Activated naive CD8-positive, alpha-beta T cell treated with anti-CD3 and anti-CD28 coated beads, Interleukin-2, amount 10 ng/mL, durations not matched to agents 7 days and 5 days (primary cell): Measurements from ENCODE around the gene IP6K3. TPM values are rescaled to one million over a fixed set of nuclear protein-coding genes. Genes with fewer than 3 reads are reported as not detected.
A peak's percentile ranks its signal among the peaks of the same experiment; 100 is the strongest.

Experiments used
- ATAC-seq: fragments of 150-1000 bp; cut with Tn5 transposase; one replicate; pipeline ENCODE4 v1.10.0; 2021; ENCODE audit warnings: low read depth, moderate library complexity
- POLR2A ChIA-PET: fragments of 350-600 bp; sonication (Branson Sonifier 250); formaldehyde crosslinking; loops from one replicate; lab custom pipeline; 2021; ENCODE audit warnings: antibody characterized with exemption; lab: Charles Lee
- DNase-seq: peaks from one replicate; pipeline ENCODE4 v3.0.0; 2021
- H3K27ac Mint-ChIP-seq: one replicate; pipeline ENCODE4 v1.8.0; 2022; ENCODE audit warnings: mild to moderate bottlenecking, mixed read lengths
- H3K27me3 Mint-ChIP-seq: one replicate; pipeline ENCODE4 v1.8.0; 2022; ENCODE audit warnings: mild to moderate bottlenecking, moderate library complexity, mixed read lengths
- H3K36me3 Mint-ChIP-seq: one replicate; pipeline ENCODE4 v1.8.0; 2021; ENCODE audit warnings: mild to moderate bottlenecking, mixed read lengths
- H3K4me1 Mint-ChIP-seq: one replicate; pipeline ENCODE4 v1.8.0; 2021; ENCODE audit warnings: mixed read lengths
- H3K4me3 Mint-ChIP-seq: one replicate; pipeline ENCODE4 v1.8.0; 2022; ENCODE audit warnings: mild to moderate bottlenecking, moderate library complexity, mixed read lengths
- H3K9me3 Mint-ChIP-seq: one replicate; pipeline ENCODE4 v1.8.0; 2021; ENCODE audit warnings: mixed read lengths
- total RNA-seq, 2 experiments: library from RNA; stranded (reverse); gene quantifications; one replicate each; pipeline ENCODE4 v1.2.3, GENCODE V29; 2021

Gene IP6K3
- total RNA-seq, 2 experiments from 2014 or later = not detected

DNA sequence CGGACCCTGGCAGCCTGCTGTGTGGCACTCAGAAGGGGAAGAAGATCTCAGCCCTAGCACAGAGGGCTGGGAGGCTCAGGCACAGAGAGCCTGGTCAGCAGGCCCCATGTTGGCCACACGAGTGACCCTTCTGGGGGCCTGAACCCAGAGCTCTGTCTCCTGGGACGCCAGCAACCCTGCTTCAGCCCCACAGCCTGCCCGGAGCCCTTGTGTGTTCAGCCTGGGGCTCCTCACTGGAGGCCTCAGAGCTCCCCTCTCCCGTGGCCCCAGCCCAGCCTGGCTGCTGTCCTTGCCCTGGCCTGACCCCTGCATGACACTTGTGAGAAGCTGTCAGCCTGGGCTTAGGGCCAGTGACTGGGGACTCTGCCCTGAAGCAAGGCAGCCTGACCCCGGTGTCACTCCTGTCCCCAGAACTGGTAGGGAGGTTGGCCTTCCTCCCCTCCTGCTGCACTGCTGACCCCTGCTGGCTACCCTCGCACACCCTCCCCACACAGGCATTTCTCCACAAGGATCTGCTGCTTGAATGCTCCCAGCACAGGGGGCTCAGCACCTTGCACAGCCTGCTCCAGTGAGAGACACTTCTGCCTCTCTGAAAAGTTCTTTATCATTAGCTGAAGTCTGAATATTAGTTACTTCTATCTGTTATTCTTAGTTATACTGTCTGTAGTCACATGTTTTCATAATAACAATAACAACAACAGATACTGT lies 15.4 kb upstream of the IP6K3 start:
- Mint-ChIP-seq H3K4me1 (no peaks in the 10 kb centered on the region), H3K27me3 (peaks cover 4% of the 10 kb centered on the region), H3K9me3 (no peaks in the 10 kb centered on the region), H3K27ac (no peak overlapping the region), H3K36me3 (no peaks in the 10 kb centered on the region), H3K4me3 (no peak overlapping the region)
- POLR2A ChIA-PET = no interaction called here
- ATAC-seq (peak; percentile 82), DNase-seq (peak; percentile 61)

DNA sequence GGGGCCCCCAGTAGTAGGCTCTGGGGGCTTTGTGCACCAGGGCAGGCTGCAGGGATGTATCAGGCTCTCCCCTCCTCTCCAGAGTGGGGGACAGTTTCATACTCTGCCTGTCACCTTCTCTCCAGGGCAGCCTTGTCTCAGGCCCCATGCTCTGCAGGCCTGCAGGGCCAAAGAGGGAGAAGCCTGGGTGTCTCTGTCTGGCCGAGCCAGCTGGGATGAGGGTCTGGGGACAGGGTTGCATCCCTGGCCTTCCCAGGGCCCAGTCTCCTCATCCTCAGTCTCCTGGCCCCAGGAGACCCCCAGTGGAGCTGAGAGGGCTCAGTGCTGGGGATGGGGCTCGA lies 14.8 kb upstream of the IP6K3 start:
- no peaks in the 10 kb centered on the region for H3K9me3 Mint-ChIP-seq
- ATAC-seq (no peak), DNase-seq (no peak)
- H3K36me3 Mint-ChIP-seq = no peaks in the 10 kb centered on the region
- POLR2A ChIA-PET = no interaction called here
- H3K27ac Mint-ChIP-seq = no peak overlapping the region
- no peaks in the 10 kb centered on the region for H3K4me1 Mint-ChIP-seq
- peaks cover 4% of the 10 kb centered on the region for H3K27me3 Mint-ChIP-seq
- H3K4me3 Mint-ChIP-seq = no peak overlapping the region

DNA sequence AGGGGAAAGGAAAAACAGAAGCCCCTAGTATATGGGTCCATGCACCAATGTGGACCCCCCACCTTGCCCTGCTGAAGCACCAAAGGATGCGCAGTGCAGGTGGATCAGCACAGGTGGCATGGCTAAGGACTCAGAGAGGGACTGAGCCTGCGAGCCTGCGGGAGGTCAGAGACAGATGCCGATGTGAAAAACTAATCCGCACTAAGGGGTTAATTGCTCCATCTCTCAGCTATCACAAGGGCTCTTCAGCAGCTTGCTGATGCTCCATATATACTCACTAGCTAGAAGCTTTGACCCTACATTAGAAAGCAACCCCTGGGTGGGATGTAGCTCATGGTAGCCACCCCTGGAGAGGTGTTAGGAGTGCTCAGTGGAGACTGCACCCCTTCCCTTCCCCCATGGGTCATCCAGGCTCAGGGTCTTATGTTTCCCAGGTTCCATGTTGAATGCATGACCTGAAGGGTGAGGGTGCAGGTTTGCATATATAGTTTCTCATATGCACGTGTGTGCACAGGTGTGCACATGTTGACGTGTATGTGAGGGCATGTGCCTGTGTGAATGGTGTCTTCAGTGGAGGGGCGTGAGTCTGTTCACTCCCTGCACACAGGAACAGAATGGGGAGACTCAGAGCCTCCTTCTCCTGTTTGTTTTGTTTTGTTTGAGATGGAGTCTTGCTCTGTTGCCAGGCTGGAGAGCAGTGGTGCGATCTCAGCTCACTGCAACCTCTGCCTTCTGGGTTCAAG lies 13.4 kb upstream of the IP6K3 start:
- ATAC-seq (no peak), DNase-seq (no peak)
- peaks cover 8% of the 10 kb centered on the region for H3K27me3 Mint-ChIP-seq
- POLR2A ChIA-PET = no interaction called here
- H3K36me3 Mint-ChIP-seq = no peaks in the 10 kb centered on the region
- H3K27ac Mint-ChIP-seq = no peak overlapping the region
- H3K4me1 Mint-ChIP-seq = no peaks in the 10 kb centered on the region
- H3K9me3 Mint-ChIP-seq = no peaks in the 10 kb centered on the region
- no peak overlapping the region for H3K4me3 Mint-ChIP-seq

DNA sequence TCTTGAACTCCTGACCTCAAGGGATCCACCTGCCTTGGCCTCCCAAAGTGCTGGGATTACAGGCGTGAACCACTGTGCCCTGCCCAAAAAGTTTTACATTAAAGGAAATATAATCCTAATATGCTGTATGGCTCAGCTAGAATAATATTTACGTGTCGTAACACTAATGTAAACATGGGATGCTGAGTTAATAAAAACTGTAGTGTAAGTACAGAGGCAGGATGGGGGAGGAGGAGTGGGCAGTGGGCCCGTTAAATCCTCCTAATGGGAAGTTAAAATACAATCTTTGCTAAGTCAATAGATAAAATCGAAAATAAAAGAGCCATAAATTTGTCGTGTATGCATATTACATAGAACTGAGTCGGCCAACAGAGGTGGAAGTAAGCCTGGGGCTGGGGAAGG lies 12.1 kb upstream of the IP6K3 start:
- no peak overlapping the region for H3K27ac Mint-ChIP-seq
- ATAC-seq (no peak), DNase-seq (no peak)
- H3K4me1 Mint-ChIP-seq = no peaks in the 10 kb centered on the region
- no peaks in the 10 kb centered on the region for H3K9me3 Mint-ChIP-seq
- H3K27me3 Mint-ChIP-seq = peaks cover 7% of the 10 kb centered on the region
- POLR2A ChIA-PET = no interaction called here
- H3K4me3 Mint-ChIP-seq = no peak overlapping the region
- no peaks in the 10 kb centered on the region for H3K36me3 Mint-ChIP-seq

DNA sequence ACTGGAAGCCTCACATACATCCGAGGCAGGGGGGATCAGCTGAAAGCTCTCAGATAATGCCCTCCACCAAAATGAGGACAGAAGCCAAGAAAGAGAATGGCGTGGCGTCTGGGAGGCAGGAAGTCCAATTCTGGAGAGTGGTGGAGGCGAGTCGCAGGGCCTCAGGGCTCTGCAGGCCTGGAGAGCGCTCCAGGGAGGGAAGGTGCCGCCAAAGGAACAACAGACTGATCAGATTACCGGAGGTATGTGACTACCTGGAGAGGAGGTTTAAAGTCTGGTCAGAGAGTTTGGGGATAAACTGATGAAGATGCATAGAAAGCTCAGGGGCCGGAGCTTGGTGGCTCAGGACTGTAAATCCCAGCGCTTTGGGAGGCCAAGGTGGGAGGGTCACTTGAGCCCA lies 11.2 kb upstream of the IP6K3 start:
- POLR2A ChIA-PET = no interaction called here
- no peak for ATAC-seq
- H3K4me3 Mint-ChIP-seq = no peak overlapping the region
- H3K9me3 Mint-ChIP-seq = no peaks in the 10 kb centered on the region
- no peaks in the 10 kb centered on the region for H3K36me3 Mint-ChIP-seq
- H3K27ac Mint-ChIP-seq = no peak overlapping the region
- DNase-seq = no peak
- H3K4me1 Mint-ChIP-seq = no peaks in the 10 kb centered on the region
- H3K27me3 Mint-ChIP-seq = peaks cover 6% of the 10 kb centered on the region

DNA sequence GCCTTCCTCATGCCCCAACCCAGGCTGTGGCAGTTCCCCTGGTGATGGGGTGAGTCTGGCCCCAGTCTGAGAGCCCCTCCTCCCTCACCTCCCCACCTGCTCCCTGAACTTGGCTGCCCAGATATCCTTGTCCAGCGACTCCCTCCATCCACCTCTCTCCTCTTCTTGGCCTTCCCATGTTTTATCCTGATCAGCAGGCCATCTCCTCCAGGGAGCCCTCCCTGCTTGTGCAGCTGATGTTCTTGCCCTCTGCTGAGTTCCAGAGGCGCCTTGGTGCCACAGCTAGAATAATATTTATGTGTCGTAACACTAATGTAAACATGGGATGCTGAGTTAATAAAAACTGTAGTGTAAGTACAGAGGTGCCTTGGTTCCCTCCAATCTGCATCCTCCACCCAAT lies 10.4 kb upstream of the IP6K3 start:
- H3K36me3 Mint-ChIP-seq = no peaks in the 10 kb centered on the region
- DNase-seq (no peak), ATAC-seq (no peak)
- no peaks in the 10 kb centered on the region for H3K9me3 Mint-ChIP-seq
- H3K27ac Mint-ChIP-seq = no peak overlapping the region
- no peaks in the 10 kb centered on the region for H3K4me1 Mint-ChIP-seq
- no peak overlapping the region for H3K4me3 Mint-ChIP-seq
- H3K27me3 Mint-ChIP-seq = peaks cover 6% of the 10 kb centered on the region
- POLR2A ChIA-PET = no interaction called here

DNA sequence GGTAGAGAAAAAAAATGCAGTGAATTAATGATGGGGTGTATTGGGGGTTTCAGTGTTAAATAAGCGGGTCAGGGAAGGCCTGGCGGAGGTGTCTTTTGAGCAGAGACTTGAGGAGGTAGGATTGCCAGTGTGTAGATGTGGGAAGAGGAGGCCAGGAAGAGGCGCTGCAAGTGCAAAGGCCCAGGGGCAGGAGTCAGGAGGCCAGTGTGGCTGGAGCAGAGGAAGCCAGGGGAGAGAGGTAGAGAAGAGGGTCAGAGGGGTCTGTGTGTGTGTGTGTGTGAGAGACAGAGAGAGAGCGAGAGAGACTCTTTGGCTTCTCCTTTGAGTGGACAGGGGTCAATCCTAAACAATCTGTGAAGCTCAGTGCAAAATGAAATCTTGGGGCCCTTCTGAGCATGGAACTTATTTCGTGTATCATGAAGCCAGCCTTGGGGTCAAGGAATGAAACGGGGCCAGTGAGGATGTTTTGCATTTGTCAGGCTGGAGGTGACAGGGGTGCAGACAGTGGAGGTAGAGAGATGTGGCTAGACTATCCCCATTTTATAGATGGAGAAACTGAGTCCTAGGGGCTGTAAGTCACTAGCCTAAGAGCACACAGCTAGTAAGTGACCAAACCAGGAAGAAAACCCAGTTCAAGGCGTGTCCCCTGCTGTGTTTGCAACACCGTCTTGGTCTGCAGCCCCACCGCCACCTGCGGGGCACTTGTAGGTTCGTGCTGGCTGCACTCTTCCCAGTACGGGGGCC lies 9.7 kb upstream of the IP6K3 start:
- DNase-seq = no peak
- peaks cover 6% of the 10 kb centered on the region for H3K27me3 Mint-ChIP-seq
- no peaks in the 10 kb centered on the region for H3K9me3 Mint-ChIP-seq
- H3K27ac Mint-ChIP-seq = peak overlapping the region; percentile 8
- POLR2A ChIA-PET = no interaction called here
- no peaks in the 10 kb centered on the region for H3K36me3 Mint-ChIP-seq
- no peak overlapping the region for H3K4me3 Mint-ChIP-seq
- H3K4me1 Mint-ChIP-seq = no peaks in the 10 kb centered on the region
- ATAC-seq = no peak

DNA sequence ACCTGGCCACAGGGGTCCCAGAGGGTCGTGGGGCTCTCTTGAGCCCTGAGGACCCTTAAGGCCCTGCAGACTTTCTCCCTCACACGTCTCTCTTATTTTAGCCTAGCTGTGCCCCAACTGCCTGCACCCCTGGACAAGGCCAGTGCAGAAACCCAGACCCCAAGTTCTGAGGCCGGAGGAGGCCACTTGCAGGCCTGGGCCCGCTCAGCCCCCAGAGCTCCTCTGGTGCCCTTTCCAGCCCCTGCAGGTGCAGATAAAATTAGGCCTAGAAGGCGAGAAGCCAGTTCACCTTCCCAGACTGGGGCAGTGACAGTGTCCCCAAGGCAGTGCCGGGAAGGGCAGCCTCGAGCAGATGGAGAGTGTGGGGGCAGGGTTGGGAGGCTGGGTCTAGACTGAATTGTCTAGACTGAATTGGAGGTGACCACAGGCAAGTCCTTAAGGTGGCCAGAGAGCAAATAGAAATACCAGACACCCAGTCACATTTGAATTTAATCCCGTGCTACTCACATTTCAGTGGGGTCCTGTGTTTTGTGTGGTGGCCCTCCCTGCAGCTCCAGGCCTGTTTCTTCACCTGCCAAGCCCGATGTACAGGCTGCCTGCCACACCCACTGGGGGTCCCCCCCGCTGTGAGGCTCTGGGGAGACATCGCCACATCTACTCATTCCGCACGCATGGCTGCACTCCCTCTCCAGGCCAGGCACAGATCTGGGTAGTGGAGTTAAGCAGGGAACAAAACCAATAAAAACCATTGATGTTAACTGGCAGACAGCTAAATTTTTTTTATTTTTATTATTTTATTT lies 8.6 kb upstream of the IP6K3 start:
- POLR2A ChIA-PET = no interaction called here
- Mint-ChIP-seq H3K4me1 (no peaks in the 10 kb centered on the region), H3K9me3 (no peaks in the 10 kb centered on the region), H3K27ac (no peak overlapping the region), H3K4me3 (no peak overlapping the region), H3K27me3 (peaks cover 6% of the 10 kb centered on the region), H3K36me3 (no peaks in the 10 kb centered on the region)
- no peak for ATAC-seq
- DNase-seq = no peak

DNA sequence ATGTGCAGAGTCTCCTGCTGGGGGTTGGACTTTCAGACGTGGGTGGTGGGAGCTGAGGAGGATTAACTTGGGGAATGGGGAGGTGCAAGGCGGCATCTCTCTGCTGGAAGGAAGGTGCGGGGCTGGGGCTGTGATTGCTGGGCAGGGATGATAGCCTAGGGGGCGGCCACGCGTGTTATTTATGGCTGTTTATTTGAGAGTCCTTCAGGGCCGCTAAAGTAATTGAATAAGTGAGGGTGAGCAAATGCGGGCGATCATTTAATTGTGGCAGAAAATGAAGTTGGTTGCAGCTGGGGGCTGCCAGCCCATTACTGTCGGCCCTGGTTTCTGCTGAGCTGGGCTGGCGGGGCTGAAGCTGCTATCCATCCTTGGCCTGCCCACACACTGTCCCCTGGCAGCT lies 7.5 kb upstream of the IP6K3 start:
- peaks cover 6% of the 10 kb centered on the region for H3K27me3 Mint-ChIP-seq
- H3K4me3 Mint-ChIP-seq = no peak overlapping the region
- POLR2A ChIA-PET = no interaction called here
- no peaks in the 10 kb centered on the region for H3K36me3 Mint-ChIP-seq
- ATAC-seq = no peak
- no peaks in the 10 kb centered on the region for H3K4me1 Mint-ChIP-seq
- no peak overlapping the region for H3K27ac Mint-ChIP-seq
- no peaks in the 10 kb centered on the region for H3K9me3 Mint-ChIP-seq
- DNase-seq = no peak

DNA sequence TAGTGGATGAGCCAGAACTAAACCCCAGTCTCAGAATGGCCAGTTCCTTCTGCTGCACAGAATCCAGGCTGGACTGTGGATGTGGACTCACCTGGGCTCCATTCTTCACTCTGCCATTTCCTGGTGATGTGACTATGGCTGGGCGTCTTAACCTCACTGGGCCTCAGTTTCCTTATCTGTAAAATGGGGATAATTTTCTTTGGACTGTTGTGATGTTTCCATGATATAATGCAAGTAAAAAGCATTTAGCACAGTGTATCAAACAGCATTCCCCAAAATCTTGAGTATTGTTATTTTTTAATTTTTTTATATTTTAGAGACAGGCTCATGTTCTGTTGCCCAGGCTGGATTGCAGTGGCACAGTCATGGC lies 5.9 kb upstream of the IP6K3 start:
- Mint-ChIP-seq H3K9me3 (no peaks in the 10 kb centered on the region), H3K27me3 (peaks cover 6% of the 10 kb centered on the region), H3K4me1 (no peaks in the 10 kb centered on the region), H3K36me3 (no peaks in the 10 kb centered on the region), H3K27ac (no peak overlapping the region), H3K4me3 (no peak overlapping the region)
- POLR2A ChIA-PET = no interaction called here
- ATAC-seq (no peak), DNase-seq (no peak)

DNA sequence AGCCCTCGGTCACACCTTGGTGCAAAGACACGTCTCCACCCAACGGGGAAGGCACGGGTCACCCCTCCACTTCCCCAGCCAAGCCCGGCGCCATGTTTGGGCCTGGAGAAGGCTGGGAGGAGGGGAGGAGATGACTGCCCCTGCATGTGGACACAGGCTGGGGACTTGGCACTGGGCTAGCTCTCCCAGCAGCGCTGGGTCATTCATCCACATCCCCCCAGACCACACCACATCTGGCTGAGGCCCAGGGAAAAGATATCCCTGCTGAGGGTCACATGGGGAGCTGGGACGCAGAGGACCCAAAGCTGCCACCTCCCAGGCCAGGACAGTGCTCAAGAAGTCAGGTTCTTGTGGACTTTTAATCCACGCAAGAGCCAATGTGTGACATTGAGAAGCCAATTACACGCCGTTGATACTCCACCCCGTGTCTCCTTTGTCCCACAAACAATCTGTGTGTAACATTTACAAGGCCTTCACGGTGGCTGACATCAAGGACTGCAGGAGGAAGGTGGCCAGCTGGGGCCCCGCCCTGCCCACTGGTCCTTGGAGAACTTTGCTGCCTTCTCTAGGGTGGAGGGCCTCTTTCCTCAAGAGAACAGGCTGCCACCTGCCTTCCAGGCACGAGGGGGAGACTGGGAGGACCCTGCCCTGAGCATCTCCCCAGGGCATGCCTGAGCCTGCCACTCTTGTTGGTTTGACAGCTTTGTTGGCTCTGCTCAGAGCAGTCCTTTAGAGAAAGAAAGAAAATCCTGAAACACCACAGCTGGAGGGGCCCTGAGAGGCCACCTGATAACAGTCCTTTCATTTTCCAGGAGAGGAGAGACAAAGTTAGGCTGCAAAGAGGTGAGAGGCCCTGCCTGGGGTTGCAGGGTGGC lies 5.3 kb upstream of the IP6K3 start:
- POLR2A ChIA-PET = no interaction called here
- Mint-ChIP-seq H3K27ac (no peak overlapping the region), H3K4me1 (no peaks in the 10 kb centered on the region), H3K9me3 (no peaks in the 10 kb centered on the region), H3K27me3 (peaks cover 6% of the 10 kb centered on the region), H3K4me3 (no peak overlapping the region), H3K36me3 (no peaks in the 10 kb centered on the region)
- DNase-seq (no peak), ATAC-seq (no peak)

DNA sequence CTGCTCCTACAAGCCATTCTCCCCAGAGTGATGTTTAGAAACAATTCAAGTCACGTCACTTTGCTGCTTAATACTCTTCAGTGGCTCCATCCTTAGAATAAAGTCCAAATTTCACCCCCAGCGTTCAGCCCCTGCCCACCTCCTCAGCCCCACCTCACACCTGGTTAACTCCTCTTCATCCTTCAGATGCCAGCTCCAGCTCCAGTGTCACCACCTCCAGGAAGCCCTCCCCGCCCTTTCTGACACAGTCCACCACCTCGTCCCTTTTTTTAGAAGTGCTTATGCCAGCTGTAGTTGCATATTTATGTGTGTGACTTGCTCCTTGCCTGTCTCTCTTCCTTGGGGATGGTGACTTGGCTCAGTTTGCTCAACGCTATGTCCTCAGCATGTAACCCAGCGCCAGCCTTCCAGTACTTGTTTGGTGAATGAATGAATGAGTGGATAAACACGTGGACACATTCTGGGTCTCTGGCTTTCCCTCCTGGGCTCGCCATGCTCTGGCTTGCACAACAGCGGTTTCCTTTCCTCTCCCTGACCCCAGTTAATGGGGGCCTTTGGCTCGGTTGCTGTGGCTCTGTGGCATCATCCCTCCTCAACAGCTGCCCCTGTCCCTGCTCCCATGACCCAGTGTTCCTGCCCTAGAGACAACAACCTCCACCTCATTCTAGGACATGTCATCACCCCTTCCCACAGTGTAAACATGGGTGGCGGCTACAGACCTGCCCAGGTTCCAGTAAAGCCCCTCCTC lies 3.7 kb upstream of the IP6K3 start:
- Mint-ChIP-seq H3K36me3 (no peaks in the 10 kb centered on the region), H3K4me1 (no peaks in the 10 kb centered on the region), H3K4me3 (no peak overlapping the region), H3K27ac (no peak overlapping the region), H3K9me3 (no peaks in the 10 kb centered on the region), H3K27me3 (peaks cover 2% of the 10 kb centered on the region)
- no peak for ATAC-seq
- DNase-seq = no peak
- POLR2A ChIA-PET = no interaction called here
